ENCODE measurements around the gene USP48. TPM values are rescaled to one million over a fixed set of nuclear protein-coding genes. Genes with fewer than 3 reads are reported as not detected.

USP48 gene
- total and polyA plus RNA-seq, 2 of the 4 experiments (the other 2 are of a cell fraction) = 24.7 to 25.0 TPM

- no peak overlapping the region for H4K5ac ChIP-seq (ENCODE audit: low read depth, low read length)
- no peak overlapping the region for H4K91ac ChIP-seq (ENCODE audit: insufficient read depth, low read depth, low read length)
- no peak overlapping the region for H2BK120ac ChIP-seq (ENCODE audit: low read depth, low read length)
- H2AFZ ChIP-seq (replicated peaks; ENCODE audit: low read length, poor library complexity) = no peak overlapping the region
- H3K27ac ChIP-seq (ENCODE audit: insufficient read depth, low read length) = no peak overlapping the region
- no peak overlapping the region for H3K14ac ChIP-seq (replicated peaks; ENCODE audit: low read depth, low read length)
- no peak overlapping the region for H3K4me3 ChIP-seq (ENCODE audit: insufficient read depth, low read depth, low read length)
- H3K18ac ChIP-seq (ENCODE audit: low read depth, low read length) = no peak overlapping the region
- H3K4me1 ChIP-seq (ENCODE audit: control insufficient read depth, insufficient read depth, low read length) = no peaks in the 10 kb centered on the region
- H2BK5ac ChIP-seq (ENCODE audit: low read depth, low read length, poor library complexity, severe bottlenecking) = no peak overlapping the region
- intact Hi-C loops (cut with micrococcal nuclease) (no loop called here), dilution Hi-C loops (cut with HindIII; ENCODE audit: low sequenced_read_pairs, unreplicated experiment) (no loop called here), in situ Hi-C loops (cut with MboI; ENCODE audit: low sequenced_read_pairs) (no loop called here)
- H4K8ac ChIP-seq (ENCODE audit: low read depth in 2 of 2, low read length in 2 of 2) = no peak overlapping the region
- no peaks in the 10 kb centered on the region for H4K20me1 ChIP-seq (ENCODE audit: insufficient read depth, low read length)
- H2AK9ac ChIP-seq (replicated peaks; ENCODE audit: low read depth, low read length, poor library complexity) = no peak overlapping the region
- H3K9ac ChIP-seq (ENCODE audit: low read depth, low read length) = no peak overlapping the region
- peaks cover 2 to 7% of the 10 kb centered on the region in 2 experiments; a peak in 2 of 4 replicates for H3K79me1 ChIP-seq (ENCODE audit: low read depth in 1 of 2, low read length in 2 of 2)
- H3K9me3 ChIP-seq (ENCODE audit: control insufficient read depth, insufficient read depth, low read length) = 0 out of 2 replicates have a peak, but pooled peaks cover 3% of the 10 kb centered on the region
- H3K4ac ChIP-seq (ENCODE audit: low read depth, low read length) = no peak overlapping the region
- DNase-seq (peak; percentile 69), ATAC-seq (ENCODE audit: low read depth) (peak; percentile 96)
- no peak overlapping the region for H2AK5ac ChIP-seq (ENCODE audit: low read depth, low read length)
- no peak overlapping the region; the same call in 1 of the 2 replicates for H3K56ac ChIP-seq (ENCODE audit: extremely low read depth, insufficient read depth, low read length)
- H3K9me1 ChIP-seq (ENCODE audit: insufficient read depth, low read length) = peaks cover 9% of the 10 kb centered on the region; the same call in 1 of the 2 replicates
- CTCF ChIA-PET = interaction anchor here (0.6 kb wide), 1 partner anchor 81 kb away, joined by 5 read pairs; no protein-coding TSS in a partner anchor
- no peak overlapping the region for H3K4me2 ChIP-seq (ENCODE audit: low read depth, low read length)
- TF ChIP-seq MAZ (IDR thresholded peaks at IDR 0.05; ENCODE audit: borderline replicate concordance, low read depth, low read length) = no peak
- TF ChIP-seq RCOR1 (IDR thresholded peaks at IDR 0.05; ENCODE audit: insufficient replicate concordance, low read length) = no peak
- no peak for TF ChIP-seq RAD21 (IDR thresholded peaks at IDR 0.05; ENCODE audit: low read length)
- no TSS peak for BruUV-seq (replicated peaks)
- WGBS, 2 experiments (ENCODE audit: extremely low coverage in 2 of 2, insufficient read length in 1 of 2) = 100% methylated on average over 1 of the region's 3 CpGs; no CpG with 5 or more reads in 1 of the 2 experiments
- no peak overlapping the region for H2BK15ac ChIP-seq (ENCODE audit: low read depth, low read length)
- H3K36me3 ChIP-seq (ENCODE audit: control insufficient read depth, insufficient read depth, low read length) = peaks cover 15% of the 10 kb centered on the region
- no peak overlapping the region for H2BK20ac ChIP-seq (ENCODE audit: low read depth, low read length)
- H3K23ac ChIP-seq (ENCODE audit: low read depth, low read length) = no peak overlapping the region
- POLR2A ChIA-PET (ENCODE audit: unreplicated experiment) = interaction anchor here (0.6 kb wide), 1 partner anchor 356 kb away, joined by 7 read pairs; no protein-coding TSS in a partner anchor
- no peaks in the 10 kb centered on the region for H3K27me3 ChIP-seq (ENCODE audit: control insufficient read depth, insufficient read depth, low read length)
Observed at GRCh38 chr1:21680918-21681317, 102.0 kb downstream of the USP48 start.

Measured in IMR-90 (cell line).